Heart left ventricle (tissue), 13 donors: ENCODE measurements around the gene PDE1A.

Experiments
- CTCF ChIP-seq, 12 donors: fragments of 200-600 bp; sonication (generic) in 4 of 12; IDR thresholded peaks; one replicate each; pipeline versions ENCODE4 v1.5.0 to v1.8.0; 2018 to 2022; ENCODE audit warnings: antibody characterized with exemption in 12 of 12, mild to moderate bottlenecking in 5 of 12
- POLR2A ChIP-seq, 2 donors: fragments of 450-650 bp; IDR thresholded peaks; one replicate each; pipeline ENCODE4 v1.6.1; 2017; ENCODE audit warnings: antibody characterized with exemption in 2 of 2, mild to moderate bottlenecking in 2 of 2, moderate library complexity in 2 of 2
- donor health status: ischemic (EF 13 %, LVEDD 7.1; RV severe dilation, severe dysfunction).
- donor health status: DM: no; HTN: yes; CAD: no.
- donor health status: DM: no; HTN: no; CAD: no.
- donor health status: ischemic (EF 25% LVEDD 6.9; RV normal size, moderate dysfunction).
- donor health status: ischemic (EF 25% LVEDD 5.7; RV mildly dilated, moderate dysfunction).
- donor health status: ischemic (EF 35%, LVEDD 5.7; RV mildly dilated, moderate dysfunction).
- donor health status: nonischemic (EF 11% LVEDD 7.7; RV severe dilation, severe dysfunction).
- donor health status: DM: yes; HTN: yes; CAD: no.
- donor health status: PGD.
- donor health status: ischemic (EF 29% LVEDD 5.4; RV normal size, mild dysfunction).
- donor health status: nonischemic (EF 23%, LVEDD 6.1; RV moderate dilation, normal function).

- TF ChIP-seq CTCF (IDR thresholded peaks at IDR 0.05) (no peak), POLR2A (IDR thresholded peaks at IDR 0.05) (no peak)
These were observed 244.4 kb downstream of the PDE1A start for GRCh38 chr2:182182436-182182835.
